HEK293 (cell line): ENCODE measurements around the gene ADAMTS12.

ENCODE experiments used
- CTCF ChIA-PET: fragments of 350-600 bp; formaldehyde crosslinking; extraction: SDS; loops from one replicate; lab custom pipeline; 2021; ENCODE audit warnings: antibody characterized with exemption; lab: Yijun Ruan, JAX
- POLR2A ChIA-PET: fragments of 300-600 bp; formaldehyde crosslinking; extraction: SDS; loops from one replicate; lab custom pipeline; 2020; ENCODE audit warnings: antibody characterized with exemption, inconsistent platforms; lab: Yijun Ruan, JAX
- H3K27ac ChIP-seq: fragments of 200-500 bp; sonication (Bioruptor generic); 2 replicates; pipeline ENCODE4 v1.5.1; 2014; ENCODE audit warnings: low read depth, low read length, control low read depth, inconsistent platforms; ENCODE audit errors: extremely low read depth
- H3K36me3 ChIP-seq, 2 experiments: fragments of 200-500 bp in 1 of 2; sonication (Bioruptor generic) in 1 of 2; 1 replicate in 1 of 2; 2 replicates in 1 of 2; pipeline ENCODE4 v1.5.1; 2014 to 2017; ENCODE audit warnings: inconsistent platforms in 2 of 2, low read length in 2 of 2; ENCODE audit not compliant: control insufficient read depth in 2 of 2, insufficient read depth in 1 of 2
- H3K4me1 ChIP-seq: fragments of 200-500 bp; sonication (Bioruptor generic); 2 replicates; pipeline ENCODE4 v1.5.1; 2014; ENCODE audit warnings: mild to moderate bottlenecking, low read length, inconsistent platforms; ENCODE audit not compliant: control insufficient read depth, insufficient read depth
- H3K4me3 ChIP-seq: 2 replicates; pipeline ENCODE4 v1.5.1; 2011; ENCODE audit warnings: low read depth, mild to moderate bottlenecking, control low read depth, low read length, moderate library complexity
- H3K9me3 ChIP-seq: fragments of 200-500 bp; sonication (Bioruptor generic); 2 replicates; pipeline ENCODE4 v1.5.1; 2014; ENCODE audit warnings: low read depth, low read length, inconsistent platforms; ENCODE audit not compliant: control insufficient read depth, insufficient read depth
- BCL11A ChIP-seq: fragments of 450-650 bp; formaldehyde crosslinking; IDR thresholded peaks from 2 replicates; pipeline ENCODE4 v1.5.1; 2016; ENCODE audit warnings: low read depth, missing biosample characterization, missing genetic modification characterization
- MEIS1 ChIP-seq: sonication (generic); formaldehyde crosslinking; IDR thresholded peaks from 2 replicates; pipeline ENCODE4 v1.8.1; 2022; ENCODE audit warnings: missing genetic modification reagents, mild to moderate bottlenecking, borderline replicate concordance
- YY1 ChIP-seq: fragments of 450-650 bp; formaldehyde crosslinking; IDR thresholded peaks from 2 replicates; pipeline ENCODE4 v1.5.1; 2018; ENCODE audit warnings: missing biosample characterization, missing genetic modification characterization
- ZNF311 ChIP-seq: fragments of 450-650 bp; formaldehyde crosslinking; IDR thresholded peaks from 2 replicates; pipeline ENCODE4 v1.5.1; 2017; ENCODE audit warnings: missing biosample characterization, missing genetic modification characterization, borderline replicate concordance
- ZNF48 ChIP-seq: fragments of 450-650 bp; formaldehyde crosslinking; IDR thresholded peaks from 2 replicates; pipeline ENCODE4 v1.5.1; 2016; ENCODE audit warnings: missing biosample characterization, missing genetic modification characterization
- ZNF571 ChIP-seq: fragments of 450-650 bp; formaldehyde crosslinking; IDR thresholded peaks from 2 replicates; pipeline ENCODE4 v1.5.0; 2017; ENCODE audit warnings: missing biosample characterization, missing genetic modification characterization
- ZNF658 ChIP-seq: fragments of 450-650 bp; formaldehyde crosslinking; IDR thresholded peaks from 2 replicates; pipeline ENCODE4; 2016; ENCODE audit warnings: missing biosample characterization, missing genetic modification characterization
- ZNF747 ChIP-seq: fragments of 450-650 bp; formaldehyde crosslinking; IDR thresholded peaks from 2 replicates; pipeline ENCODE4 v1.5.1; 2016; ENCODE audit warnings: missing biosample characterization, missing genetic modification characterization
- ZNF830 ChIP-seq: fragments of 450-650 bp; IDR thresholded peaks from 2 replicates; pipeline ENCODE4 v1.5.0; 2018; ENCODE audit warnings: missing biosample characterization, missing genetic modification characterization, low read depth, mild to moderate bottlenecking, moderate library complexity
- TF ChIP-seq, protein P1 (sequence below): fragments of 450-650 bp; formaldehyde crosslinking; IDR thresholded peaks from 2 replicates; pipeline ENCODE4 v1.5.1; 2016; ENCODE audit warnings: missing biosample characterization, missing genetic modification characterization
- TF ChIP-seq, protein P2 (sequence below): fragments of 450-650 bp; formaldehyde crosslinking; IDR thresholded peaks from 2 replicates; pipeline ENCODE4 v1.5.1; 2016; ENCODE audit warnings: missing biosample characterization, missing genetic modification characterization
- TF ChIP-seq, protein P3 (sequence below): fragments of 450-650 bp; formaldehyde crosslinking; IDR thresholded peaks from 2 replicates; pipeline ENCODE4 v1.5.1; 2017; ENCODE audit warnings: missing biosample characterization, missing genetic modification characterization
- TF ChIP-seq, protein P4 (sequence below): fragments of 450-650 bp; formaldehyde crosslinking; IDR thresholded peaks from 2 replicates; pipeline ENCODE4 v1.5.1; 2016; ENCODE audit warnings: missing biosample characterization, missing genetic modification characterization
- TF ChIP-seq, protein P5 (sequence below): fragments of 450-650 bp; formaldehyde crosslinking; IDR thresholded peaks from 2 replicates; pipeline ENCODE4 v1.5.1; 2016; ENCODE audit warnings: missing biosample characterization, missing genetic modification characterization
- TF ChIP-seq, protein P6 (sequence below): fragments of 450-650 bp; formaldehyde crosslinking; IDR thresholded peaks from 2 replicates; pipeline ENCODE4 v1.5.1; 2016; ENCODE audit warnings: missing biosample characterization, missing genetic modification characterization

ADAMTS12 gene

DNA sequence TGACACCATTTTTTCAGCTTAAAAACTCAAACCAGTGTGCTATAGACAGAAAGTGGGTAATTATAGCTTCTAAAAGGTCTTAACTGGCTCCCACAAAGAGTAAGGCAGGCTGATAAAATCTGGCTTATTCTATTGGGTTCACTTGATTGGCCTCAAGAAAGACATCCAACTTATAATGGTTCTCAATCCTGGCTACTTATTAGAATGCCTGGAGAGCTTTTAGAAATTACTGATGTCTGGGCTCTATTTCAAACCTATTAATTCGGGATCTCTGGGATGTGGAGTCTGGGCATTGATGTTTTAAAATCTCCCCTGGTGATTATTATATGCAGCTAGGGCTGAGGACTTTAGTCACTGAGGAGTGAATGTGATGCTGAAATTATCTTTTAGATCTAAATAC, 263.0 kb downstream of the ADAMTS12 start:
- H3K4me3 ChIP-seq, result no peak overlapping the region
- ChIA-PET CTCF (interaction anchor here (0.9 to 1.7 kb wide), 2 partner anchors 40 to 193 kb away, joined by 3 to 5 read pairs; no protein-coding TSS in a partner anchor), POLR2A (no interaction called here)

DNA sequence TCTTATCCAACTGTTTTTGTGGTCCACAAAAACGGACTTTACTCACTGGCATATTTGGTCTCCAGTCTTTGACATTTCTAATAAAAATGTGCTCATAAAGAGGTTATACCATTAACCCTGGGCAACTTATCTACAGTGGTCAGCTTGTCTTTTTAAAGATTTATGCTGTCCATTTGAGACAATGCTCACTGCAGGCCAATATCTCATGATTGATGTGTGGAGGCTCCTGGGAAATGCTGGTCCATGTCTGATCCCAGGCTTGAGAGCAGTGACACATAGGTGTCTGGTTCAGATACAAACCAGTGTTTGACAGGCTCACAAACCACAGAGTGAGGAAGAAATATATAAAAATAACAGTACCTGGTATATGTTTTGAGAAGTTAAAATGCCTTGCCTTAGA, 270.3 kb downstream of the ADAMTS12 start:
- no peaks in the 10 kb centered on the region for H3K9me3 ChIP-seq
- H3K4me1 ChIP-seq, result no peaks in the 10 kb centered on the region
- no peak overlapping the region for H3K27ac ChIP-seq
- ChIA-PET CTCF (no interaction called here), POLR2A (no interaction called here)
- TF ChIP-seq, protein P1, sequence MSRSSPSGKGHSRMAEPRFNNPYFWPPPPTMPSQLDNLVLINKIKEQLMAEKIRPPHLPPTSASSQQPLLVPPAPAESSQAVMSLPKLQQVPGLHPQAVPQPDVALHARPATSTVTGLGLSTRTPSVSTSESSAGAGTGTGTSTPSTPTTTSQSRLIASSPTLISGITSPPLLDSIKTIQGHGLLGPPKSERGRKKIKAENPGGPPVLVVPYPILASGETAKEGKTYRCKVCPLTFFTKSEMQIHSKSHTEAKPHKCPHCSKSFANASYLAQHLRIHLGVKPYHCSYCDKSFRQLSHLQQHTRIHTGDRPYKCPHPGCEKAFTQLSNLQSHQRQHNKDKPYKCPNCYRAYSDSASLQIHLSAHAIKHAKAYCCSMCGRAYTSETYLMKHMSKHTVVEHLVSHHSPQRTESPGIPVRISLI (tag by site-specific recombination), result no peak
- TF ChIP-seq, protein P2, sequence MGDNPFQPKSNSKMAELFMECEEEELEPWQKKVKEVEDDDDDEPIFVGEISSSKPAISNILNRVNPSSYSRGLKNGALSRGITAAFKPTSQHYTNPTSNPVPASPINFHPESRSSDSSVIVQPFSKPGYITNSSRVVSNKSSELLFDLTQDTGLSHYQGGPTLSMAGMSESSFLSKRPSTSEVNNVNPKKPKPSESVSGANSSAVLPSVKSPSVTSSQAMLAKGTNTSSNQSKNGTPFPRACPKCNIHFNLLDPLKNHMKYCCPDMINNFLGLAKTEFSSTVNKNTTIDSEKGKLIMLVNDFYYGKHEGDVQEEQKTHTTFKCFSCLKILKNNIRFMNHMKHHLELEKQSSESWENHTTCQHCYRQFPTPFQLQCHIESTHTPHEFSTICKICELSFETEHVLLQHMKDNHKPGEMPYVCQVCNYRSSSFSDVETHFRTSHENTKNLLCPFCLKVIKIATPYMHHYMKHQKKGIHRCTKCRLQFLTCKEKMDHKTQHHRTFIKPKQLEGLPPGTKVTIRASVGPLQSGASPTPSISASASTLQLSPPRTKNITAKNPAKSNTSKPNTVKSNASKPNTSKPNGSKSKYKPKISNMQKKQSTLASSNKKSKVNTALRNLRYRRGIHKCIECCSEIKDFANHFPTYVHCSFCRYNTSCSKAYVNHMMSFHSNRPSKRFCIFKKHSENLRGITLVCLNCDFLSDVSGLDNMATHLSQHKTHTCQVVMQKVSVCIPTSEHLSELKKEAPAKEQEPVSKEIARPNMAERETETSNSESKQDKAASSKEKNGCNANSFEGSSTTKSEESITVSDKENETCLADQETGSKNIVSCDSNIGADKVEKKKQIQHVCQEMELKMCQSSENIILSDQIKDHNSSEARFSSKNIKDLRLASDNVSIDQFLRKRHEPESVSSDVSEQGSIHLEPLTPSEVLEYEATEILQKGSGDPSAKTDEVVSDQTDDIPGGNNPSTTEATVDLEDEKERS (tag by site-specific recombination), result no peak
- no peak overlapping the region for H3K4me3 ChIP-seq
- H3K36me3 ChIP-seq, result no peaks in the 10 kb centered on the region

More for the DNA sequence above, 263.0 kb downstream of the ADAMTS12 start:
- H3K27ac ChIP-seq, result no peak overlapping the region
- H3K4me1 ChIP-seq, result no peaks in the 10 kb centered on the region
- H3K9me3 ChIP-seq, result no peaks in the 10 kb centered on the region
- no peaks in the 10 kb centered on the region for H3K36me3 ChIP-seq
- TF ChIP-seq, protein P3, sequence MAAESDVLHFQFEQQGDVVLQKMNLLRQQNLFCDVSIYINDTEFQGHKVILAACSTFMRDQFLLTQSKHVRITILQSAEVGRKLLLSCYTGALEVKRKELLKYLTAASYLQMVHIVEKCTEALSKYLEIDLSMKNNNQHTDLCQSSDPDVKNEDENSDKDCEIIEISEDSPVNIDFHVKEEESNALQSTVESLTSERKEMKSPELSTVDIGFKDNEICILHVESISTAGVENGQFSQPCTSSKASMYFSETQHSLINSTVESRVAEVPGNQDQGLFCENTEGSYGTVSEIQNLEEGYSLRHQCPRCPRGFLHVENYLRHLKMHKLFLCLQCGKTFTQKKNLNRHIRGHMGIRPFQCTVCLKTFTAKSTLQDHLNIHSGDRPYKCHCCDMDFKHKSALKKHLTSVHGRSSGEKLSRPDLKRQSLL, result no peak
- TF ChIP-seq MEIS1 (CRISPR knock-in tag) (no peak), ZNF830 (tag by site-specific recombination) (no peak), YY1 (tag by site-specific recombination) (no peak), ZNF571 (tag by site-specific recombination) (no peak), ZNF747 (tag by site-specific recombination) (no peak), ZNF311 (tag by site-specific recombination) (no peak), ZNF48 (tag by site-specific recombination) (no peak), BCL11A (tag by site-specific recombination) (no peak), ZNF658 (tag by site-specific recombination) (no peak)
- TF ChIP-seq, protein P4, sequence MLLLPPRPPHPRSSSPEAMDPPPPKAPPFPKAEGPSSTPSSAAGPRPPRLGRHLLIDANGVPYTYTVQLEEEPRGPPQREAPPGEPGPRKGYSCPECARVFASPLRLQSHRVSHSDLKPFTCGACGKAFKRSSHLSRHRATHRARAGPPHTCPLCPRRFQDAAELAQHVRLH (tag by site-specific recombination), result no peak
- TF ChIP-seq, protein P5, sequence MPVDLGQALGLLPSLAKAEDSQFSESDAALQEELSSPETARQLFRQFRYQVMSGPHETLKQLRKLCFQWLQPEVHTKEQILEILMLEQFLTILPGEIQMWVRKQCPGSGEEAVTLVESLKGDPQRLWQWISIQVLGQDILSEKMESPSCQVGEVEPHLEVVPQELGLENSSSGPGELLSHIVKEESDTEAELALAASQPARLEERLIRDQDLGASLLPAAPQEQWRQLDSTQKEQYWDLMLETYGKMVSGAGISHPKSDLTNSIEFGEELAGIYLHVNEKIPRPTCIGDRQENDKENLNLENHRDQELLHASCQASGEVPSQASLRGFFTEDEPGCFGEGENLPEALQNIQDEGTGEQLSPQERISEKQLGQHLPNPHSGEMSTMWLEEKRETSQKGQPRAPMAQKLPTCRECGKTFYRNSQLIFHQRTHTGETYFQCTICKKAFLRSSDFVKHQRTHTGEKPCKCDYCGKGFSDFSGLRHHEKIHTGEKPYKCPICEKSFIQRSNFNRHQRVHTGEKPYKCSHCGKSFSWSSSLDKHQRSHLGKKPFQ (tag by site-specific recombination), result no peak
- TF ChIP-seq, protein P6, sequence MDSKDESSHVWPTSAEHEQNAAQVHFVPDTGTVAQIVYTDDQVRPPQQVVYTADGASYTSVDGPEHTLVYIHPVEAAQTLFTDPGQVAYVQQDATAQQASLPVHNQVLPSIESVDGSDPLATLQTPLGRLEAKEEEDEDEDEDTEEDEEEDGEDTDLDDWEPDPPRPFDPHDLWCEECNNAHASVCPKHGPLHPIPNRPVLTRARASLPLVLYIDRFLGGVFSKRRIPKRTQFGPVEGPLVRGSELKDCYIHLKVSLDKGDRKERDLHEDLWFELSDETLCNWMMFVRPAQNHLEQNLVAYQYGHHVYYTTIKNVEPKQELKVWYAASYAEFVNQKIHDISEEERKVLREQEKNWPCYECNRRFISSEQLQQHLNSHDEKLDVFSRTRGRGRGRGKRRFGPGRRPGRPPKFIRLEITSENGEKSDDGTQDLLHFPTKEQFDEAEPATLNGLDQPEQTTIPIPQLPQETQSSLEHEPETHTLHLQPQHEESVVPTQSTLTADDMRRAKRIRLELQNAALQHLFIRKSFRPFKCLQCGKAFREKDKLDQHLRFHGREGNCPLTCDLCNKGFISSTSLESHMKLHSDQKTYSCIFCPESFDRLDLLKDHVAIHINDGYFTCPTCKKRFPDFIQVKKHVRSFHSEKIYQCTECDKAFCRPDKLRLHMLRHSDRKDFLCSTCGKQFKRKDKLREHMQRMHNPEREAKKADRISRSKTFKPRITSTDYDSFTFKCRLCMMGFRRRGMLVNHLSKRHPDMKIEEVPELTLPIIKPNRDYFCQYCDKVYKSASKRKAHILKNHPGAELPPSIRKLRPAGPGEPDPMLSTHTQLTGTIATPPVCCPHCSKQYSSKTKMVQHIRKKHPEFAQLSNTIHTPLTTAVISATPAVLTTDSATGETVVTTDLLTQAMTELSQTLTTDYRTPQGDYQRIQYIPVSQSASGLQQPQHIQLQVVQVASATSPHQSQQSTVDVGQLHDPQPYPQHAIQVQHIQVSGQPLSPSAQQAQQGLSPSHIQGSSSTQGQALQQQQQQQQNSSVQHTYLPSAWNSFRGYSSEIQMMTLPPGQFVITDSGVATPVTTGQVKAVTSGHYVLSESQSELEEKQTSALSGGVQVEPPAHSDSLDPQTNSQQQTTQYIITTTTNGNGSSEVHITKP, result no peak
